ENCODE results near the gene ATF4. TPM values are rescaled to one million over a fixed set of nuclear protein-coding genes. Genes with fewer than 3 reads are reported as not detected.
A peak's percentile ranks its signal among the peaks of the same experiment; 100 is the strongest.

ATF4 gene
- total and polyA plus RNA-seq, 2 of the 13 experiments (the other 11 are each of a cell fraction or from before 2014, with no cell fraction given), result 486 to 1,297 TPM

DNA sequence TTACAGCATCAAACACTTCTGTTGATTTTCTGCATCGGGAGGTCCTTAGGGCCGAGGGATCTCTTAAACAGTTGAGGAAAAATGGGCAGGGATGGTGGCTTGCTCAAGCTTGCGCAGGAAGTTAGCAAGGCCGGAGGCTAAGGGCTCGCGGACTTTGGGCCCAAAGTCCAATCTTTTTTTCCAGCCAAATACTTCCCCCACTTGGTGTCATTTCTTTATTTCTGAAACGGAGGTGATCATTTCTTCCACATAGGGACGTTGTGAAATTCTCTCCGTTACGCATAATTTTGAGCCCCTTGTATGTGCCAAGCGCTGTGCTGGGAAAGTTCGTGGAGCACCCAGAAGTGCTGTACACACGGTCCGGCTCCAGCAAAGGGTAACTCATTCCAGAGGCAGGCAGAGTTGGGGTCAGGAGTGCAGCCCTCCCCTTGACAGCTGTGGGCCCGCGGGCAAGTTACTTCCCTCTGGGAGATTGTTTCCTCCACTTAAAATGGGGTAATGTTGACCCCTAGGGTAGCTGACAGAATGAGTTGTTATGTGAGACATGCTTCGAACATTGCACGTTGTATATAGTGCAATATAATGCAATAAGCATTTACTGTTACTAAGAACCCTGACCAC lies 17.5 kb upstream of the ATF4 start (continued):
- TF ChIP-seq, protein P1, sequence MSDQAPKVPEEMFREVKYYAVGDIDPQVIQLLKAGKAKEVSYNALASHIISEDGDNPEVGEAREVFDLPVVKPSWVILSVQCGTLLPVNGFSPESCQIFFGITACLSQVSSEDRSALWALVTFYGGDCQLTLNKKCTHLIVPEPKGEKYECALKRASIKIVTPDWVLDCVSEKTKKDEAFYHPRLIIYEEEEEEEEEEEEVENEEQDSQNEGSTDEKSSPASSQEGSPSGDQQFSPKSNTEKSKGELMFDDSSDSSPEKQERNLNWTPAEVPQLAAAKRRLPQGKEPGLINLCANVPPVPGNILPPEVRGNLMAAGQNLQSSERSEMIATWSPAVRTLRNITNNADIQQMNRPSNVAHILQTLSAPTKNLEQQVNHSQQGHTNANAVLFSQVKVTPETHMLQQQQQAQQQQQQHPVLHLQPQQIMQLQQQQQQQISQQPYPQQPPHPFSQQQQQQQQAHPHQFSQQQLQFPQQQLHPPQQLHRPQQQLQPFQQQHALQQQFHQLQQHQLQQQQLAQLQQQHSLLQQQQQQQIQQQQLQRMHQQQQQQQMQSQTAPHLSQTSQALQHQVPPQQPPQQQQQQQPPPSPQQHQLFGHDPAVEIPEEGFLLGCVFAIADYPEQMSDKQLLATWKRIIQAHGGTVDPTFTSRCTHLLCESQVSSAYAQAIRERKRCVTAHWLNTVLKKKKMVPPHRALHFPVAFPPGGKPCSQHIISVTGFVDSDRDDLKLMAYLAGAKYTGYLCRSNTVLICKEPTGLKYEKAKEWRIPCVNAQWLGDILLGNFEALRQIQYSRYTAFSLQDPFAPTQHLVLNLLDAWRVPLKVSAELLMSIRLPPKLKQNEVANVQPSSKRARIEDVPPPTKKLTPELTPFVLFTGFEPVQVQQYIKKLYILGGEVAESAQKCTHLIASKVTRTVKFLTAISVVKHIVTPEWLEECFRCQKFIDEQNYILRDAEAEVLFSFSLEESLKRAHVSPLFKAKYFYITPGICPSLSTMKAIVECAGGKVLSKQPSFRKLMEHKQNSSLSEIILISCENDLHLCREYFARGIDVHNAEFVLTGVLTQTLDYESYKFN (CRISPR knock-in tag; conservative IDR thresholded peaks at IDR 0.05), result 0 out of 2 replicates have a peak, but pooled peaks have one; percentile 4
- TF ChIP-seq ZKSCAN8 (CRISPR knock-in tag; IDR thresholded peaks at IDR 0.05; ENCODE audit: borderline replicate concordance), result peak; percentile 21; the same call in 1 of the 2 replicates
- TF ChIP-seq, protein P2, sequence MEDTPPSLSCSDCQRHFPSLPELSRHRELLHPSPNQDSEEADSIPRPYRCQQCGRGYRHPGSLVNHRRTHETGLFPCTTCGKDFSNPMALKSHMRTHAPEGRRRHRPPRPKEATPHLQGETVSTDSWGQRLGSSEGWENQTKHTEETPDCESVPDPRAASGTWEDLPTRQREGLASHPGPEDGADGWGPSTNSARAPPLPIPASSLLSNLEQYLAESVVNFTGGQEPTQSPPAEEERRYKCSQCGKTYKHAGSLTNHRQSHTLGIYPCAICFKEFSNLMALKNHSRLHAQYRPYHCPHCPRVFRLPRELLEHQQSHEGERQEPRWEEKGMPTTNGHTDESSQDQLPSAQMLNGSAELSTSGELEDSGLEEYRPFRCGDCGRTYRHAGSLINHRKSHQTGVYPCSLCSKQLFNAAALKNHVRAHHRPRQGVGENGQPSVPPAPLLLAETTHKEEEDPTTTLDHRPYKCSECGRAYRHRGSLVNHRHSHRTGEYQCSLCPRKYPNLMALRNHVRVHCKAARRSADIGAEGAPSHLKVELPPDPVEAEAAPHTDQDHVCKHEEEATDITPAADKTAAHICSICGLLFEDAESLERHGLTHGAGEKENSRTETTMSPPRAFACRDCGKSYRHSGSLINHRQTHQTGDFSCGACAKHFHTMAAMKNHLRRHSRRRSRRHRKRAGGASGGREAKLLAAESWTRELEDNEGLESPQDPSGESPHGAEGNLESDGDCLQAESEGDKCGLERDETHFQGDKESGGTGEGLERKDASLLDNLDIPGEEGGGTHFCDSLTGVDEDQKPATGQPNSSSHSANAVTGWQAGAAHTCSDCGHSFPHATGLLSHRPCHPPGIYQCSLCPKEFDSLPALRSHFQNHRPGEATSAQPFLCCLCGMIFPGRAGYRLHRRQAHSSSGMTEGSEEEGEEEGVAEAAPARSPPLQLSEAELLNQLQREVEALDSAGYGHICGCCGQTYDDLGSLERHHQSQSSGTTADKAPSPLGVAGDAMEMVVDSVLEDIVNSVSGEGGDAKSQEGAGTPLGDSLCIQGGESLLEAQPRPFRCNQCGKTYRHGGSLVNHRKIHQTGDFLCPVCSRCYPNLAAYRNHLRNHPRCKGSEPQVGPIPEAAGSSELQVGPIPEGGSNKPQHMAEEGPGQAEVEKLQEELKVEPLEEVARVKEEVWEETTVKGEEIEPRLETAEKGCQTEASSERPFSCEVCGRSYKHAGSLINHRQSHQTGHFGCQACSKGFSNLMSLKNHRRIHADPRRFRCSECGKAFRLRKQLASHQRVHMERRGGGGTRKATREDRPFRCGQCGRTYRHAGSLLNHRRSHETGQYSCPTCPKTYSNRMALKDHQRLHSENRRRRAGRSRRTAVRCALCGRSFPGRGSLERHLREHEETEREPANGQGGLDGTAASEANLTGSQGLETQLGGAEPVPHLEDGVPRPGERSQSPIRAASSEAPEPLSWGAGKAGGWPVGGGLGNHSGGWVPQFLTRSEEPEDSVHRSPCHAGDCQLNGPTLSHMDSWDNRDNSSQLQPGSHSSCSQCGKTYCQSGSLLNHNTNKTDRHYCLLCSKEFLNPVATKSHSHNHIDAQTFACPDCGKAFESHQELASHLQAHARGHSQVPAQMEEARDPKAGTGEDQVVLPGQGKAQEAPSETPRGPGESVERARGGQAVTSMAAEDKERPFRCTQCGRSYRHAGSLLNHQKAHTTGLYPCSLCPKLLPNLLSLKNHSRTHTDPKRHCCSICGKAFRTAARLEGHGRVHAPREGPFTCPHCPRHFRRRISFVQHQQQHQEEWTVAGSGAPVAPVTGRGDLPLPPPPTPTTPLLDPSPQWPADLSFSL (CRISPR knock-in tag; IDR thresholded peaks at IDR 0.05), result no peak
- TF ChIP-seq REPIN1 (CRISPR knock-in tag; IDR thresholded peaks at IDR 0.05; ENCODE audit: borderline replicate concordance, low read depth), result no peak
- TF ChIP-seq CREB1 (IDR thresholded peaks at IDR 0.05), result no peak
- no peak for TF ChIP-seq CREB1 (CRISPR knock-in tag; IDR thresholded peaks at IDR 0.05)
- no peak for TF ChIP-seq FLYWCH1 (CRISPR knock-in tag; IDR thresholded peaks at IDR 0.05)
- TF ChIP-seq, protein P3, sequence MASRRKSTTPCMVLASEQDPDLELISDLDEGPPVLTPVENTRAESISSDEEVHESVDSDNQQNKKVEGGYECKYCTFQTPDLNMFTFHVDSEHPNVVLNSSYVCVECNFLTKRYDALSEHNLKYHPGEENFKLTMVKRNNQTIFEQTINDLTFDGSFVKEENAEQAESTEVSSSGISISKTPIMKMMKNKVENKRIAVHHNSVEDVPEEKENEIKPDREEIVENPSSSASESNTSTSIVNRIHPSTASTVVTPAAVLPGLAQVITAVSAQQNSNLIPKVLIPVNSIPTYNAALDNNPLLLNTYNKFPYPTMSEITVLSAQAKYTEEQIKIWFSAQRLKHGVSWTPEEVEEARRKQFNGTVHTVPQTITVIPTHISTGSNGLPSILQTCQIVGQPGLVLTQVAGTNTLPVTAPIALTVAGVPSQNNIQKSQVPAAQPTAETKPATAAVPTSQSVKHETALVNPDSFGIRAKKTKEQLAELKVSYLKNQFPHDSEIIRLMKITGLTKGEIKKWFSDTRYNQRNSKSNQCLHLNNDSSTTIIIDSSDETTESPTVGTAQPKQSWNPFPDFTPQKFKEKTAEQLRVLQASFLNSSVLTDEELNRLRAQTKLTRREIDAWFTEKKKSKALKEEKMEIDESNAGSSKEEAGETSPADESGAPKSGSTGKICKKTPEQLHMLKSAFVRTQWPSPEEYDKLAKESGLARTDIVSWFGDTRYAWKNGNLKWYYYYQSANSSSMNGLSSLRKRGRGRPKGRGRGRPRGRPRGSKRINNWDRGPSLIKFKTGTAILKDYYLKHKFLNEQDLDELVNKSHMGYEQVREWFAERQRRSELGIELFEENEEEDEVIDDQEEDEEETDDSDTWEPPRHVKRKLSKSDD (CRISPR knock-in tag; IDR thresholded peaks at IDR 0.05; ENCODE audit: low read depth), result no peak
- TF ChIP-seq ZNF577 (CRISPR knock-in tag; IDR thresholded peaks at IDR 0.05; ENCODE audit: borderline replicate concordance, low read depth), result no peak
- TF ChIP-seq, protein P4, sequence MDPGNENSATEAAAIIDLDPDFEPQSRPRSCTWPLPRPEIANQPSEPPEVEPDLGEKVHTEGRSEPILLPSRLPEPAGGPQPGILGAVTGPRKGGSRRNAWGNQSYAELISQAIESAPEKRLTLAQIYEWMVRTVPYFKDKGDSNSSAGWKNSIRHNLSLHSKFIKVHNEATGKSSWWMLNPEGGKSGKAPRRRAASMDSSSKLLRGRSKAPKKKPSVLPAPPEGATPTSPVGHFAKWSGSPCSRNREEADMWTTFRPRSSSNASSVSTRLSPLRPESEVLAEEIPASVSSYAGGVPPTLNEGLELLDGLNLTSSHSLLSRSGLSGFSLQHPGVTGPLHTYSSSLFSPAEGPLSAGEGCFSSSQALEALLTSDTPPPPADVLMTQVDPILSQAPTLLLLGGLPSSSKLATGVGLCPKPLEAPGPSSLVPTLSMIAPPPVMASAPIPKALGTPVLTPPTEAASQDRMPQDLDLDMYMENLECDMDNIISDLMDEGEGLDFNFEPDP (CRISPR knock-in tag; conservative IDR thresholded peaks at IDR 0.05), result no peak
- TF ChIP-seq, protein P5, sequence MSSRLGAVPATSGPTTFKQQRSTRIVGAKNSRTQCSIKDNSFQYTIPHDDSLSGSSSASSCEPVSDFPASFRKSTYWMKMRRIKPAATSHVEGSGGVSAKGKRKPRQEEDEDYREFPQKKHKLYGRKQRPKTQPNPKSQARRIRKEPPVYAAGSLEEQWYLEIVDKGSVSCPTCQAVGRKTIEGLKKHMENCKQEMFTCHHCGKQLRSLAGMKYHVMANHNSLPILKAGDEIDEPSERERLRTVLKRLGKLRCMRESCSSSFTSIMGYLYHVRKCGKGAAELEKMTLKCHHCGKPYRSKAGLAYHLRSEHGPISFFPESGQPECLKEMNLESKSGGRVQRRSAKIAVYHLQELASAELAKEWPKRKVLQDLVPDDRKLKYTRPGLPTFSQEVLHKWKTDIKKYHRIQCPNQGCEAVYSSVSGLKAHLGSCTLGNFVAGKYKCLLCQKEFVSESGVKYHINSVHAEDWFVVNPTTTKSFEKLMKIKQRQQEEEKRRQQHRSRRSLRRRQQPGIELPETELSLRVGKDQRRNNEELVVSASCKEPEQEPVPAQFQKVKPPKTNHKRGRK (CRISPR knock-in tag; IDR thresholded peaks at IDR 0.05), result no peak
- no peak for TF ChIP-seq DR1 (CRISPR knock-in tag; IDR thresholded peaks at IDR 0.05)

All from HepG2 (cell line).